Trophoblast cell (in vitro differentiated cells and primary cell): ENCODE measurements around the gene AARS1.
A peak's percentile ranks its signal among the peaks of the same experiment; 100 is the strongest.
"Not testable (repeated sequence)": the region's sequence is repeated elsewhere in the genome, so short reads cannot be mapped to it uniquely, and the experiment has no call there.

Experiments
- DNase-seq, 2 donors: peaks; one replicate each; pipeline ENCODE4 v3.0.0-alpha.2; 2016
- H2AFZ ChIP-seq: 2 replicates; pipeline ENCODE4 v1.6.1; 2013; ENCODE audit warnings: low read length, moderate library complexity, mild to moderate bottlenecking; ENCODE audit not compliant: insufficient read depth, poor library complexity
- H2AK5ac ChIP-seq: 2 replicates; pipeline ENCODE4 v1.6.1; 2013; ENCODE audit warnings: mild to moderate bottlenecking, low read length
- H2BK120ac ChIP-seq: 2 replicates; pipeline ENCODE4 v1.6.1; 2013; ENCODE audit warnings: low read length, mild to moderate bottlenecking, moderate library complexity; ENCODE audit not compliant: insufficient read depth, poor library complexity
- H2BK12ac ChIP-seq: 2 replicates; pipeline ENCODE4 v1.6.1; 2013; ENCODE audit warnings: mild to moderate bottlenecking, low read length, moderate library complexity
- H2BK5ac ChIP-seq: 2 replicates; pipeline ENCODE4 v1.6.1; 2013; ENCODE audit warnings: low read length, low read depth, moderate library complexity, mild to moderate bottlenecking; ENCODE audit not compliant: poor library complexity
- H3K14ac ChIP-seq: 2 replicates; pipeline ENCODE4 v1.6.1; 2013; ENCODE audit warnings: mild to moderate bottlenecking, low read length
- H3K18ac ChIP-seq: 2 replicates; pipeline ENCODE4 v1.6.1; 2013; ENCODE audit warnings: mild to moderate bottlenecking, low read length
- H3K23ac ChIP-seq: 2 replicates; pipeline ENCODE4 v1.6.1; 2013; ENCODE audit warnings: low read length
- H3K27ac ChIP-seq: 2 replicates; pipeline ENCODE4 v1.5.1; 2013; ENCODE audit warnings: low read depth, mild to moderate bottlenecking, inconsistent platforms, low read length, moderate library complexity
- H3K27me3 ChIP-seq: 2 replicates; pipeline ENCODE4 v1.6.1; 2013; ENCODE audit warnings: inconsistent platforms, mild to moderate bottlenecking, low read length, moderate library complexity; ENCODE audit not compliant: insufficient read depth
- H3K36me3 ChIP-seq, 2 experiments: 1 replicate in 1 of 2; 2 replicates in 1 of 2; pipeline ENCODE4 v1.6.1; 2013; ENCODE audit warnings: low read length in 2 of 2, mild to moderate bottlenecking in 2 of 2, moderate library complexity in 1 of 2; ENCODE audit not compliant: insufficient read depth in 2 of 2, control insufficient read depth in 1 of 2
- H3K4ac ChIP-seq: 2 replicates; pipeline ENCODE4 v1.6.1; 2013; ENCODE audit warnings: low read depth, mild to moderate bottlenecking, low read length, moderate library complexity
- H3K4me1 ChIP-seq, 2 experiments: 1 replicate in 1 of 2; 2 replicates in 1 of 2; pipeline ENCODE4 v1.6.1; 2013; ENCODE audit warnings: low read length in 2 of 2, mild to moderate bottlenecking in 2 of 2, moderate library complexity in 1 of 2; ENCODE audit not compliant: insufficient read depth in 2 of 2, control insufficient read depth in 1 of 2
- H3K4me2 ChIP-seq: 2 replicates; pipeline ENCODE4 v1.6.1; 2013; ENCODE audit warnings: inconsistent platforms, mild to moderate bottlenecking, low read length, moderate library complexity
- H3K4me3 ChIP-seq: 2 replicates; pipeline ENCODE4 v1.5.1; 2013; ENCODE audit warnings: mild to moderate bottlenecking, low read depth, low read length, inconsistent platforms
- H3K79me1 ChIP-seq: one replicate; pipeline ENCODE4 v1.6.1; 2013; ENCODE audit warnings: low read length
- H3K79me2 ChIP-seq: 2 replicates; pipeline ENCODE4 v1.6.1; 2013; ENCODE audit warnings: low read length, mild to moderate bottlenecking; ENCODE audit not compliant: control insufficient read depth, insufficient read depth, poor library complexity
- H3K9ac ChIP-seq: 2 replicates; pipeline ENCODE4 v1.6.1; 2013; ENCODE audit warnings: mild to moderate bottlenecking, low read length
- H3K9me3 ChIP-seq: 2 replicates; pipeline ENCODE4 v1.6.1; 2013; ENCODE audit warnings: low read depth, mild to moderate bottlenecking, control low read depth, inconsistent platforms, low read length; ENCODE audit not compliant: insufficient read depth
- H4K12ac ChIP-seq: 2 replicates; pipeline ENCODE4 v1.6.1; 2013; ENCODE audit warnings: low read depth, mild to moderate bottlenecking, low read length, moderate library complexity
- H4K8ac ChIP-seq: 2 replicates; pipeline ENCODE4 v1.6.1; 2013; ENCODE audit warnings: low read depth, mild to moderate bottlenecking, low read length, moderate library complexity
- H4K91ac ChIP-seq: one replicate; pipeline ENCODE4 v1.6.1; 2013; ENCODE audit warnings: low read depth, mild to moderate bottlenecking, low read length, moderate library complexity
- WGBS: extraction: QIAGEN DNeasy Blood & Tissue Kit; methylation state at CpG from one replicate; pipeline ENCODE4 v1.1.7; 2013; ENCODE audit warnings: missing lambda C conversion rate; ENCODE audit not compliant: insufficient read length, insufficient coverage; ENCODE audit errors: extremely low coverage; 5-methylcytosine and 5-hydroxymethylcytosine counted together

Gene AARS1

GRCh38 chr16:70270176-70270575, 19.1 kb downstream of the AARS1 start:
- H3K14ac ChIP-seq, result no peak overlapping the region
- H3K4me1 ChIP-seq, result no peaks in the 10 kb centered on the region
- H4K12ac ChIP-seq, result no peak overlapping the region
- no peak overlapping the region for H3K9ac ChIP-seq
- no peak overlapping the region for H3K4me3 ChIP-seq
- no CpG with 5 or more reads among the region's 3 CpGs for WGBS
- no peak overlapping the region for H3K23ac ChIP-seq
- no peak overlapping the region for H3K4ac ChIP-seq
- H4K91ac ChIP-seq, result no peak overlapping the region
- DNase-seq, result no peak
- H3K36me3 ChIP-seq, result peaks cover 60 to 67% of the 10 kb centered on the region in 2 experiments
- peaks cover 2% of the 10 kb centered on the region for H3K9me3 ChIP-seq
- H3K27me3 ChIP-seq, result no peaks in the 10 kb centered on the region
- no peaks in the 10 kb centered on the region for H3K79me2 ChIP-seq
- H3K27ac ChIP-seq, result no peak overlapping the region
- no peak overlapping the region for H2BK120ac ChIP-seq
- no peak overlapping the region for H2BK12ac ChIP-seq
- no peak overlapping the region for H3K4me2 ChIP-seq
- H3K18ac ChIP-seq, result no peak overlapping the region
- H2BK5ac ChIP-seq, result no peak overlapping the region
- H2AFZ ChIP-seq, result no peak overlapping the region
- no peak overlapping the region for H4K8ac ChIP-seq
- no peaks in the 10 kb centered on the region for H3K79me1 ChIP-seq
- H2AK5ac ChIP-seq, result no peak overlapping the region

GRCh38 chr16:70269471-70269870, 19.8 kb downstream of the AARS1 start:
- H3K79me2 ChIP-seq, result no peaks in the 10 kb centered on the region
- no peaks in the 10 kb centered on the region for H3K79me1 ChIP-seq
- no peak overlapping the region for H3K14ac ChIP-seq
- no peak overlapping the region for H3K23ac ChIP-seq
- no peak overlapping the region for H2AK5ac ChIP-seq
- H2AFZ ChIP-seq, result no peak overlapping the region
- H3K27ac ChIP-seq, result no peak overlapping the region
- H3K9ac ChIP-seq, result no peak overlapping the region
- H2BK12ac ChIP-seq, result no peak overlapping the region
- no peak for DNase-seq
- WGBS, result no CpG with 5 or more reads among the region's 12 CpGs
- peaks cover 2% of the 10 kb centered on the region for H3K9me3 ChIP-seq
- peaks cover 62 to 71% of the 10 kb centered on the region in 2 experiments for H3K36me3 ChIP-seq
- H4K12ac ChIP-seq, result no peak overlapping the region
- H3K18ac ChIP-seq, result no peak overlapping the region
- H2BK120ac ChIP-seq, result no peak overlapping the region
- no peaks in the 10 kb centered on the region for H3K27me3 ChIP-seq
- H3K4ac ChIP-seq, result no peak overlapping the region
- no peaks in the 10 kb centered on the region for H3K4me1 ChIP-seq
- H4K91ac ChIP-seq, result no peak overlapping the region
- H4K8ac ChIP-seq, result no peak overlapping the region
- H2BK5ac ChIP-seq, result no peak overlapping the region
- H3K4me2 ChIP-seq, result no peak overlapping the region
- no peak overlapping the region for H3K4me3 ChIP-seq

- not testable (repeated sequence) for DNase-seq, H4K12ac ChIP-seq, H3K79me1 ChIP-seq, H3K14ac ChIP-seq, H3K27ac ChIP-seq, H2BK12ac ChIP-seq, H3K9me3 ChIP-seq, H3K18ac ChIP-seq, H2BK5ac ChIP-seq, H3K79me2 ChIP-seq, H3K27me3 ChIP-seq, H2BK120ac ChIP-seq, H3K4me3 ChIP-seq, H3K4me1 ChIP-seq, H3K4ac ChIP-seq, H3K4me2 ChIP-seq, H2AFZ ChIP-seq, H4K91ac ChIP-seq, H3K23ac ChIP-seq, H3K9ac ChIP-seq, H4K8ac ChIP-seq, H2AK5ac ChIP-seq
- no CpG with 5 or more reads among the region's 10 CpGs for WGBS
- H3K36me3 ChIP-seq, result peaks cover 72 to 80% of the 10 kb centered on the region in 2 experiments
These were observed 21.4 kb downstream of the AARS1 start for GRCh38 chr16:70267922-70268321.

GRCh38 chr16:70267516-70267915, 21.8 kb downstream of the AARS1 start:
- H3K27ac ChIP-seq, result no peak overlapping the region
- no peaks in the 10 kb centered on the region for H3K4me1 ChIP-seq
- H2AK5ac ChIP-seq, result no peak overlapping the region
- H2AFZ ChIP-seq, result no peak overlapping the region
- peaks cover 2% of the 10 kb centered on the region for H3K9me3 ChIP-seq
- H3K79me2 ChIP-seq, result no peaks in the 10 kb centered on the region
- H4K91ac ChIP-seq, result no peak overlapping the region
- H3K4me3 ChIP-seq, result no peak overlapping the region
- no peak overlapping the region for H2BK120ac ChIP-seq
- no peak overlapping the region for H4K8ac ChIP-seq
- H3K14ac ChIP-seq, result no peak overlapping the region
- no peak overlapping the region for H3K23ac ChIP-seq
- DNase-seq, result peak in 1 of 2 donors; percentile 62
- H4K12ac ChIP-seq, result no peak overlapping the region
- no peak overlapping the region for H3K18ac ChIP-seq
- H3K4ac ChIP-seq, result no peak overlapping the region
- no peak overlapping the region for H2BK12ac ChIP-seq
- WGBS, result no CpG with 5 or more reads among the region's 6 CpGs
- H3K9ac ChIP-seq, result no peak overlapping the region
- no peaks in the 10 kb centered on the region for H3K27me3 ChIP-seq
- H2BK5ac ChIP-seq, result no peak overlapping the region
- no peaks in the 10 kb centered on the region for H3K79me1 ChIP-seq
- peaks cover 72 to 83% of the 10 kb centered on the region in 2 experiments for H3K36me3 ChIP-seq
- H3K4me2 ChIP-seq, result no peak overlapping the region
